Mesendoderm (in vitro differentiated cells): Measurements from ENCODE around the gene SMC5.
"Not testable (repeated sequence)": the region's sequence is repeated elsewhere in the genome, so short reads cannot be mapped to it uniquely, and the experiment has no call there.

Experiments
- DNase-seq: peaks from one replicate; pipeline ENCODE4 v3.0.0; 2013
- H2AK5ac ChIP-seq: 2 replicates; pipeline ENCODE4 v1.6.1; 2013; ENCODE audit warnings: low read length, inconsistent platforms
- H2BK120ac ChIP-seq: 2 replicates; pipeline ENCODE4 v1.6.1; 2013; ENCODE audit warnings: low read depth, mild to moderate bottlenecking, low read length, moderate library complexity, mixed read lengths
- H2BK15ac ChIP-seq: replicated peaks from 2 replicates; pipeline ENCODE4 v1.6.1; 2013; ENCODE audit warnings: low read depth, mild to moderate bottlenecking, moderate library complexity
- H2BK5ac ChIP-seq: 2 replicates; pipeline ENCODE4 v1.6.1; 2013; ENCODE audit warnings: low read length, inconsistent platforms
- H3K18ac ChIP-seq: 2 replicates; pipeline ENCODE4 v1.6.1; 2013; ENCODE audit warnings: mild to moderate bottlenecking, low read length, mixed read lengths
- H3K23ac ChIP-seq: one replicate; pipeline ENCODE4 v1.6.1; 2013; ENCODE audit warnings: low read length
- H3K27ac ChIP-seq: 2 replicates; pipeline ENCODE4 v1.5.1; 2013; ENCODE audit warnings: low read depth, mild to moderate bottlenecking, inconsistent platforms, low read length, moderate library complexity
- H3K27me3 ChIP-seq: 2 replicates; pipeline ENCODE4 v1.6.1; 2013; ENCODE audit warnings: low read length, control low read depth, mild to moderate bottlenecking, inconsistent platforms; ENCODE audit not compliant: insufficient read depth, poor library complexity
- H3K36me3 ChIP-seq: 2 replicates; pipeline ENCODE4 v1.6.1; 2013; ENCODE audit warnings: low read length, inconsistent platforms; ENCODE audit not compliant: control insufficient read depth, insufficient read depth
- H3K4ac ChIP-seq: one replicate; pipeline ENCODE4 v1.6.1; 2013; ENCODE audit warnings: low read depth, mild to moderate bottlenecking, low read length, moderate library complexity
- H3K4me1 ChIP-seq: 2 replicates; pipeline ENCODE4 v1.6.1; 2013; ENCODE audit warnings: low read depth, low read length, inconsistent platforms; ENCODE audit not compliant: control insufficient read depth
- H3K4me2 ChIP-seq: 2 replicates; pipeline ENCODE4 v1.6.1; 2013; ENCODE audit warnings: low read length
- H3K4me3 ChIP-seq: 2 replicates; pipeline ENCODE4 v1.5.1; 2013; ENCODE audit warnings: mild to moderate bottlenecking, low read length
- H3K56ac ChIP-seq: one replicate; pipeline ENCODE4 v1.6.1; 2013; ENCODE audit warnings: low read length
- H3K79me1 ChIP-seq: 2 replicates; pipeline ENCODE4 v1.6.1; 2013; ENCODE audit warnings: low read length, inconsistent platforms
- H3K79me2 ChIP-seq: 2 replicates; pipeline ENCODE4 v1.6.1; 2013; ENCODE audit warnings: mild to moderate bottlenecking, low read length; ENCODE audit not compliant: control insufficient read depth, insufficient read depth
- H3K9ac ChIP-seq: 2 replicates; pipeline ENCODE4 v1.6.1; 2013; ENCODE audit warnings: low read length, inconsistent platforms
- H4K5ac ChIP-seq: one replicate; pipeline ENCODE4 v1.6.1; 2013; ENCODE audit warnings: low read length
- H4K8ac ChIP-seq: one replicate; pipeline ENCODE4 v1.6.1; 2013; ENCODE audit warnings: low read depth, mild to moderate bottlenecking, control low read depth, low read length, moderate library complexity
- WGBS: extraction: QIAGEN DNeasy Blood & Tissue Kit; methylation state at CpG from one replicate; pipeline ENCODE4 v1.1.7; 2013; ENCODE audit warnings: low lambda C conversion rate, missing lambda C conversion rate; ENCODE audit not compliant: insufficient coverage; ENCODE audit errors: extremely low coverage; 5-methylcytosine and 5-hydroxymethylcytosine counted together

Gene SMC5

DNA sequence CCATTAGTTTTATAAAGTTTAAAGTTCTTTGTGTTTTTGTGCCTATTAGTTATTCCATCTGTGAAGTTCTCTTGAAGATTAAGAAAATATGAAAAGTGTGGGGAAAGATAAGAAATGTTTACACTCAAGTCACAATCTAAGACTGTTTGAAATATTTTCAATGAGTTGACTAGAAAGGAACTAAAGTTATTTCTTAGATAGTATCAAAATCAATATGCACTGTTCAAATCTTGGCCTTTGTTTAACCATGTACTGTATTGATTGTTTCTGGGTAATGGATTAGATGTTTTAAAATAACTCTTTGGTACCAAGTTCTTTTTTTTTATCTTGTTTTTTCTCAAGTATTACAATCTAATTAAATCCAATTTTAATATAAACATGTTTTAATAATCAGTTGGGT lies 46.0 kb downstream of the SMC5 start:
- H2AK5ac ChIP-seq, result no peak overlapping the region
- DNase-seq, result no peak
- no peak overlapping the region for H2BK5ac ChIP-seq
- H3K27ac ChIP-seq, result no peak overlapping the region
- no peak overlapping the region for H3K4me3 ChIP-seq
- H3K36me3 ChIP-seq, result peaks cover 1% of the 10 kb centered on the region
- H3K18ac ChIP-seq, result no peak overlapping the region
- no peak overlapping the region for H3K4me2 ChIP-seq
- H3K56ac ChIP-seq, result no peak overlapping the region
- no peaks in the 10 kb centered on the region for H3K79me2 ChIP-seq
- no peak overlapping the region for H2BK15ac ChIP-seq
- H3K9ac ChIP-seq, result no peak overlapping the region
- no peak overlapping the region for H3K4ac ChIP-seq
- no peaks in the 10 kb centered on the region for H3K27me3 ChIP-seq
- H4K5ac ChIP-seq, result no peak overlapping the region
- H3K23ac ChIP-seq, result no peak overlapping the region
- H3K79me1 ChIP-seq, result no peaks in the 10 kb centered on the region
- no peak overlapping the region for H2BK120ac ChIP-seq
- no peak overlapping the region for H4K8ac ChIP-seq
- no peaks in the 10 kb centered on the region for H3K4me1 ChIP-seq

DNA sequence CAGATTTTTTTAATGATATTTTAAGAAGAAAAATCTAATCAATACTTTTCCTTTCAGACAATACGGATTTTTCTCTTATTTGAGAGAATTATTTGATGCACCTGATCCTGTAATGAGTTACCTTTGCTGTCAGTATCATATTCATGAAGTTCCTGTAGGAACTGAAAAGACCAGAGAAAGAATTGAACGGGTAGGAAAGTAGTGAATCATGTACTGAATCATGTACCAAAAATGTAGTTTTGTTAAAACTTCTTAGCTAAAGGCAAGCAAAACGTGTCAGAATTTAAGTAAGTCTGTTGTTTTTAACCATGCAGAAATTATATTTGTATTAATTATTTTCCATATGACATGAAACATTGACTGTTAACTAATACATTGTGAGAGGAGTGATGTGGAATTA lies 56.6 kb downstream of the SMC5 start:
- Histone ChIP-seq H3K56ac (no peak overlapping the region), H3K4me1 (no peaks in the 10 kb centered on the region), H2BK5ac (no peak overlapping the region), H3K79me2 (no peaks in the 10 kb centered on the region), H4K8ac (no peak overlapping the region), H3K36me3 (no peaks in the 10 kb centered on the region), H2BK15ac (no peak overlapping the region), H3K4ac (no peak overlapping the region), H3K79me1 (no peaks in the 10 kb centered on the region), H2BK120ac (no peak overlapping the region), H4K5ac (no peak overlapping the region), H3K4me2 (no peak overlapping the region), H3K27me3 (no peaks in the 10 kb centered on the region), H3K23ac (no peak overlapping the region), H3K27ac (no peak overlapping the region), H3K18ac (no peak overlapping the region), H3K4me3 (no peak overlapping the region), H3K9ac (no peak overlapping the region), H2AK5ac (no peak overlapping the region)
- no peak for DNase-seq
- no CpG with 5 or more reads among the region's 3 CpGs for WGBS

DNA sequence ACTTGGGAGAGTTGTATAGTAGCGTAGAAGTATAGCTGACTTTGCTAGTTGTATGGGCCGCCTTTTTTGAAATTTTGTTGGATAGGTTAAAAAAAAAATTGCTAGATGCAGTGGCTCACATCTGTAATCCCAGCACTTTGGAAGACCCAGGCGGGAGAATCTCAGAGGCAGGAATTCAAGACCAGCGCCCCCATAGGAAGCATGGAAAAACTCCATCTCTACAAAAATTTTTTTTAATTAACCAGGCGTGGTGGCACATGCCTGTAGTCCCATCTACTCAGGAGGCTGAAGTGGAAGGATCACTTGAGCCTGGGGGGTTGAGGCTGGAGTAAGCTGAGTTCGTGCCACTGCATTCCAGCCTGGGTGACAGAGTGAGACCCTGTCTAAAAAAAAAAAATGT lies 59.2 kb downstream of the SMC5 start:
- peak; percentile 64 for DNase-seq
- no peaks in the 10 kb centered on the region for H3K36me3 ChIP-seq
- H3K18ac ChIP-seq, result no peak overlapping the region
- H3K79me1 ChIP-seq, result no peaks in the 10 kb centered on the region
- H3K56ac ChIP-seq, result no peak overlapping the region
- no peak overlapping the region for H3K4me2 ChIP-seq
- H3K27ac ChIP-seq, result no peak overlapping the region
- H4K5ac ChIP-seq, result no peak overlapping the region
- no peaks in the 10 kb centered on the region for H3K79me2 ChIP-seq
- 100% methylated on average over 2 of the region's 6 CpGs for WGBS
- H2AK5ac ChIP-seq, result no peak overlapping the region
- no peak overlapping the region for H3K4me3 ChIP-seq
- H4K8ac ChIP-seq, result no peak overlapping the region
- no peak overlapping the region for H2BK120ac ChIP-seq
- H3K4me1 ChIP-seq, result no peaks in the 10 kb centered on the region
- no peak overlapping the region for H3K4ac ChIP-seq
- no peak overlapping the region for H2BK15ac ChIP-seq
- no peak overlapping the region for H2BK5ac ChIP-seq
- no peaks in the 10 kb centered on the region for H3K27me3 ChIP-seq
- H3K9ac ChIP-seq, result no peak overlapping the region
- no peak overlapping the region for H3K23ac ChIP-seq

DNA sequence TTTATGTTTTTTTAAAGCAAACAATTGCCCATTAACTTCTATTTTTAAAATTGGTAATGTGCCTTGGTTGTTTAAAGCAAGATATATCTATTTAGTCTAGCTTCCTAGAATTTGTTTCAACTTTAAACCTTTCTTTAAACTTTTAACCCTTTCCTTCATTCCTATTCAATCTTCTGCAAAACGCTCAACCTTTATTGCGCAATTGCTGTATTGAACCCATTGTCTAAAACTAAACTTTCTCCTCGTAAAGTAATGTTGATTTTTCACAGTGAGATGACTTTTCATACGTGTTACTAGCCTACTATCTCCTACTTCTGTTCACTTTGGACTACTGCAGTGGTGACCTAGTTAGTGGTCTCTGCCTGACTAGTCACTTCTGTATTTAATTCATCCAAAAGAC lies 63.3 kb downstream of the SMC5 start:
- Histone ChIP-seq H3K27me3 (no peaks in the 10 kb centered on the region), H3K79me2 (no peaks in the 10 kb centered on the region), H2BK15ac (no peak overlapping the region), H3K79me1 (no peaks in the 10 kb centered on the region), H3K4me3 (no peak overlapping the region), H4K8ac (no peak overlapping the region), H3K56ac (no peak overlapping the region), H3K4ac (no peak overlapping the region), H2AK5ac (no peak overlapping the region), H3K4me2 (no peak overlapping the region), H2BK5ac (no peak overlapping the region), H3K9ac (no peak overlapping the region), H3K27ac (no peak overlapping the region), H3K18ac (no peak overlapping the region), H4K5ac (no peak overlapping the region), H3K23ac (no peak overlapping the region), H3K36me3 (no peaks in the 10 kb centered on the region), H2BK120ac (no peak overlapping the region), H3K4me1 (no peaks in the 10 kb centered on the region)
- DNase-seq, result no peak
- 100% methylated on average over 3 of the region's 4 CpGs for WGBS

DNA sequence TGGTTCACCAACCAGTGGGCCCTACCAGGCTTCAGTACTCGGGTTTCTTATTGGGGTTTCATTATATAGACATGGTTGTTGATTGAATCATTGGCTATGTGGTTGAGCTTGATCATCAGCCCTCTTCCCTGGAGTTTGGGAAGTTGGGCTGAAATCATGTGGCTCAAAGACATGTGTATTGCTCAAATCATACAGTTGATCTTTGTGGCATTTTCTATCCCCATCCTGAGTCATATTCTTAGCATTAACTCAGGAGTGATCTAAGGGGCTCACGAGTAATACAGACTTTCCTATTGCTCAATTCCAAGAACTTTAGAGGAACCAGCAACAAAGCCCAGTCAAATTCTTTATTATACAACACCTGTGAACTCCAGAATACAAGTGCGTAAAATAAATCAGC lies 66.2 kb downstream of the SMC5 start:
- no peaks in the 10 kb centered on the region for H3K79me2 ChIP-seq
- H4K8ac ChIP-seq, result no peak overlapping the region
- H4K5ac ChIP-seq, result no peak overlapping the region
- no peak for DNase-seq
- H2BK120ac ChIP-seq, result no peak overlapping the region
- H3K27me3 ChIP-seq, result no peaks in the 10 kb centered on the region
- H2BK15ac ChIP-seq, result no peak overlapping the region
- H3K79me1 ChIP-seq, result no peaks in the 10 kb centered on the region
- H3K27ac ChIP-seq, result no peak overlapping the region
- H3K23ac ChIP-seq, result no peak overlapping the region
- no peak overlapping the region for H3K4me2 ChIP-seq
- H3K18ac ChIP-seq, result no peak overlapping the region
- no peak overlapping the region for H3K9ac ChIP-seq
- WGBS, result no CpG with 5 or more reads among the region's 3 CpGs
- H3K4me3 ChIP-seq, result no peak overlapping the region
- H3K4ac ChIP-seq, result no peak overlapping the region
- H2BK5ac ChIP-seq, result no peak overlapping the region
- H3K36me3 ChIP-seq, result no peaks in the 10 kb centered on the region
- H3K56ac ChIP-seq, result no peak overlapping the region
- no peaks in the 10 kb centered on the region for H3K4me1 ChIP-seq
- no peak overlapping the region for H2AK5ac ChIP-seq

GRCh38 chr9:70328625-70329024 lies 69.8 kb downstream of the SMC5 start:
- H2BK5ac ChIP-seq, H4K8ac ChIP-seq, H3K56ac ChIP-seq, DNase-seq, H3K4ac ChIP-seq, H4K5ac ChIP-seq, H2BK120ac ChIP-seq, H3K4me2 ChIP-seq, H3K79me2 ChIP-seq, H3K4me3 ChIP-seq, H3K9ac ChIP-seq, H2BK15ac ChIP-seq, H3K36me3 ChIP-seq, H2AK5ac ChIP-seq, H3K79me1 ChIP-seq, H3K27ac ChIP-seq, H3K23ac ChIP-seq, H3K18ac ChIP-seq, H3K4me1 ChIP-seq, H3K27me3 ChIP-seq: not testable (repeated sequence)
- no CpG with 5 or more reads among the region's 4 CpGs for WGBS
